A204.1 (cell line): Measurements from ENCODE around the gene BDH2.
A peak's percentile ranks its signal among the peaks of the same experiment; 100 is the strongest.

Source experiments
- FAIRE-seq: peaks from 2 replicates; lab custom pipeline; 2012; peaks lifted over from hg19 to GRCh38; lab: Jason Lieb, UNC

BDH2 gene

DNA sequence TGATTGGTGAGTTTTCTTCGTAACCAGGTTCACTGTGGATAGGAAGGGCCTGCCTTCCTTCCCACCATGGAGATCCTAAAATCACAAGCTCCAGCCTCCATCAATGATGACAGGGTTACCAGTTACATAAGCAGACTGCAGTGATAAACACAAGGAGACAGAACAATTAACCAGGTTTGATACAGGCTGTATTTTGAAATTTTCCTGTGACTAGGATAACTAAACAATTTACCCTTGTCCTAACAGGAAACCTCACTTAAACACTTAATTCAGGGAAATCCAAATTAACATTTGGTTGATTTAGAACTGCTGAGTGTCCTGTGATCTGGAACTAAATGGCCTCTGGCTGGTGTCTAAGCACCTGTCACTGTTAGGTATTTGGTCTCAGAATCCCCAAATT lies 20.0 kb downstream of the BDH2 start:
- FAIRE-seq, result no peak

- FAIRE-seq, result no peak
Observed at GRCh38 chr4:103076747-103077347, 22.8 kb downstream of the BDH2 start, which contains the start of gene SLC9B2. TSS of gene SLC9B2 (minus strand) at chr4:103076761. CDS start at chr4:103067550, 9,211 bp downstream.

DNA sequence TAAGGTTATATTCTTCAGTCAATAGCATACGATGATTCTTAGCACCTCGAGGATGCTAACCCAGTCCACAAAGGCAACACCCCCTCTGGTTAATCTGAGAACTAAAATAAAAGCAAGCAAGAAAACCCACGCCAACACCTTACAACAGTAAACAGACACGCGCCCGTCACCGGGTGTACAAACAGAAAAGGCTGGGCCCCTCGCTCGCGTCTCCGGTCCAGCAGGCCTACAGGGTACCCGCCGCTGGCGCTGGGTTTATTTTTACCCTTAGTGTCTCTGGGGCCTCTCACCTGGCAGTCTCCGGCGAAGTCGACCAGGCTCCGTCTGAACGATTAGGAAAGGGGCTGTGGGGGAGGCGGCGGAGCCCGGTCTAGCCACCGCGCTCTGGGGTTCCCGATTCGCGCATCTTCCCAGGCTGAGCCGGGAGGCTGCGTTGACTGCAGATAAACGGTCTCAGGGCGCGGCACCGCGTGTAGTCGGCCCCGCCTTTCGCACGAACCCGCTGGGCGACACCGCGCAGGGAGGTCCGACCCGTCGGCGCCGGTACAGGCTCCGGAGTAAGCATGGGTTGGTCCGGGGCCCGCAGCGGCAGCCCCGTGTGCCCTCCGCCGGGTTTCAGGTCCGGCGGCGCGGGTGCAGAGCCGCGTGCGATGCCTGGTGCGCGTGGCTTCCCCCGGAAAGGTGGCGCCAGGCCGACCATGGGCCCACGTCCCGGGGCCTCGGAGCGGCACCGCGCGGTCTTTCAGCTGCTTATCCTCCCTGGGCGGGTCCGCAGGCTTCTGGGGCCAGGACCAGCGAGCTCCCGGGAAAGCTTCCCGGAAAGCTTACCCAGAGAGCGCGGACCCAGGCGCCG lies 23.5 kb downstream of the BDH2 start:
- FAIRE-seq, result no peak

DNA sequence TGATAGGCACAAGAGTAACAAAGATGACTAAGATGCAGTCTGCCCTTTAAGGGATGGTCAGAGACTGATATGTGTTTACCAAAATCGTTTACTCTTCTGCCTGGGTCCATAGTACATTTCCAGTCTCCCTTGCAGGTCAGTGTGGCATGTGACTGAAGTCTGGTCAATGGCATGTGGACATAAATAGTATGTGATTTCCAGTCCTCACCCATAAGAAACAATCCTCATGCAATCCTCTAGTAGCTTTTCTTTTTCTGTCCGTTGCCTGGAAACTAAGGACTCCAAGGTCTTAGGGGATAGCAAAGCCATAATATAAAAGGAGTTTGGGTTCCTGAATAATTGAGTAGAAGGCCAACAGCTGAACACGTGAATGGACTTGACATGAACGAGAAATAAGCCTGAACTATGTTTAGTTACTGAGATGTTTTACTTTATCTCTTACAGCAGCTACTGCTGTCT lies 24.2 kb downstream of the BDH2 start:
- no peak for FAIRE-seq

- FAIRE-seq, result no peak
Observed at GRCh38 chr4:103074744-103075434, 24.7 kb downstream of the BDH2 start.

DNA sequence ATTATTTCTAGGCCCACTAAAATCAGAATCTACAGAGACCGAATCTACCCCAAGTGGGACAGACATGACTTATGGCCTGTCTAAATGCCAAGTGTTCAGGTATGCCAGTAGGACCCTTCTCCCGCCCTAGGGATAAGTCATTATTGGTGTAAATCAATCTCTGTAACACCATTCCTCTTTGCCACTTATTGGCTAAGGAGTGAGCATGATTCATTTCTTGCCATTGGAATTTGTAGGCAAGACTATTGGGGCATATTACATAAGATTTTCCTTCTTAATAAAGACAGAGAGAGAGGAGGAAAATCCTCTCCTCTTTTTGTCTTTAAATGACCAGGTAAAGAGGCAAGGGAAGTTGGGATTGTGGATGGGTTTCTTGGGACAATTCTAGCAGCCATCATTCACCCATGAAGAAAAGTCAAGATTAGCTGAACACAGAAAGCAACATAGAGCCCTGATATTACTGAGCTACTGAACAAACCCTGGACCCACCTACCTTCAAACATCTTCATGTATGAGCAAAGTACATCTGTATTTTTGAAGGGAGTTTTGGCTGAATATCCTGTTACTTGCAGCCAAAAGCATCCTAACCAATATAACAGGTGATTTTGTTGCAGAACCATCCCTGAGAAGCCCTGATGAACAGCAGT lies 25.7 kb downstream of the BDH2 start:
- FAIRE-seq, result no peak

DNA sequence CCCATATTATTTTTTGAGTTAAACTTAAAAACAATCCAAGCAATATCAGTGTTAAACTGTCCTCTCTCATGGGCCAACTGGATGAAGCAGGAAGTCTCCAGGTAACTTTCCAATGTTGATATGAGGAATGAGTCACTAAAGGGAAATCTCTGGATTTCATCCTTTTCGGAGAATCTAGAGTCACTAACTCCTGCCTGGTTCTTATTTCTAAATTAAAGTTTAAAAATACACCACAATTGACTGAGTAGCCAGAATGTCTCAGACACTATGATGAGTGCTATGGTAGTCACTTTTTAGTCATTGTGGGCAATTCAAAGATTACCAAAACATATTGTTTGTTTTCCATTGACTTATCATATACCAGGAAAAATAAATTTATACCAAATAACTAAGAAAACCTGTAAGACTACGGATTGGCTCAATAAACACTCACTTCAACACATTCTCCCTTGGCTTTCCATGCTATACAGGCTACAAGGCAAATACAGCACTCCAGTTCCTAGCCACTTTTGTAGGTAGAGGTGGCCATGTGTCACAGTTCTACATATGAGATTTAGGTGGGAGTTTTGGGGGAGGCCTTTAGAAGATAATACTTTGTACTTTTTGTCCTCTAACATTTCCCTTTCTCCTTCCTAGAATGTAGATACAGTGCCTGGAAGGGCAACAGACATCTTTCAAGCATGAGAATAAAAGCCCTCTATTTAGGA lies 31.6 kb downstream of the BDH2 start:
- no peak for FAIRE-seq

DNA sequence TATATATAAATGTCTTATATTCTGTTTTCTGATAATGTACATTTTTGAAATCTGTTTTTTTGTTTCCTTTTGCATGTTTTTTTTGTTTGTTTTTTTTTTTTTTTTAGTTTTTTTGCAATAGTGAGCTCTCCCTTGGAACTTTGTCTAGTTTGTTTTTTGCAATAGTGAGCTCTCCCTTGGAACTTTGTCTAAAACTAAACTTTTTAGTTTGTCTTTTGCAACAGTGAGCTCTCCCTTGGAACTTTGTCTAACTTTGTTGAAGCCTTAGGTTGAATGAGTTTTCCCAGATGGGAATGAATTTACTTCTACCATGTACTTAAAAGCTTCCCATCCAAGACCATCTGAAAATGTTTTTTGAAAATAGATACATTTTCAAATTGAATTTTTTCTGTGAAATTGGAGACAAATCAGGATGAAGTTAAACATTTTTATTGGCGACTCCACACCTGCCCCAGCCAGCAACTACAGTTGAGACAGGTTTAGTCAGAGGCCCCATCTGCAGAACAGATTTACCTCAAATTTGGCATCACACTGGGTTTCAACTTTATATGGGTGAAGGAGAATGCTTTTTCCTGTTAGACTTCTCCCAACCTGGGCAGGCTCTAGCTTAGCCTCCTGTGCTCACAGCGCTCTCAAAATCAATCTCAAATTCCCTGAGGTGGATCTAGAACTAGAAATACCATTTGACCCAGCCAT lies 39.0 kb downstream of the BDH2 start:
- FAIRE-seq, result peak; percentile 79

DNA sequence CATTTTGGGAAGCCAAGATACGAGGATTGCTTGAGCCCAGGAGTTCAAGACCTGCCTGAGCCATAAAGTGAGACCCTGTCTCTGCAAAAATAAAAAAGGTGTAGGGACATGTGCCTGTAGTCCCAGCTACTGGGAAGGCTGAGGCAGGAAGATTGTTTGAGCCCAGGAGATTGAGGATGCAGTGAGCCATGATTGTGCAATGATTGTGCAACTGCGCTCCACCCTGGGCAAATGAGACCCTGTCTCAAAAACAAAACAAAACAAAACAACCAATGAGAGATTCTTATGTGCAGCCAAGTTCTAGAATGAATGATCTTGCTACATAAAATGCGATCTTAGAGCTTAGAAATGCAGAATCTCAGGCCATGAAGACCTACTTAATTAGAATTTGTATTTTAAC lies 45.6 kb downstream of the BDH2 start:
- FAIRE-seq, result no peak

- no peak for FAIRE-seq
Observed at GRCh38 chr4:103052779-103053178, 46.9 kb downstream of the BDH2 start.

- no peak for FAIRE-seq
Observed at GRCh38 chr4:103052145-103052544, 47.5 kb downstream of the BDH2 start.

GRCh38 chr4:103050736-103051436 lies 48.7 kb downstream of the BDH2 start:
- FAIRE-seq, result no peak

- FAIRE-seq, result peak; percentile 59
Observed at GRCh38 chr4:103046416-103047290, 53.0 kb downstream of the BDH2 start.

DNA sequence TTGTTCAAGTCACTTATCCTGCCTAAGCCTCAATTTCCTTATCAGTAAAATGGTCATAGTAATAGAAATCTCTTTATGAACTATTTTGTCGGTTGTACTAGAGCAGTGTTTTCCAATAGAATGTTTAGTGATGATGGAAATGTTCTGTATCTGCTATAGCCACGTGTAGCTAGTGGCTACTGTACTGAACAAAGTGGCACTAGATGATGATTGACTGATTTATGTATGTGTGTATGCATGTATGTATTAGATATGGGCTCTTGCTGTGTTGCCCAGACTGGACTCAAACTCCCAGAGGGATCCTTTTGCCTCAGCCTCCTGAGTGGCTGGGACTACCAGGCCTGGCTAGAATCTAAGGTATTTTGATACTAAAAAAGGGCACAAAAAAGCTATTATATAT lies 55.5 kb downstream of the BDH2 start:
- no peak for FAIRE-seq

DNA sequence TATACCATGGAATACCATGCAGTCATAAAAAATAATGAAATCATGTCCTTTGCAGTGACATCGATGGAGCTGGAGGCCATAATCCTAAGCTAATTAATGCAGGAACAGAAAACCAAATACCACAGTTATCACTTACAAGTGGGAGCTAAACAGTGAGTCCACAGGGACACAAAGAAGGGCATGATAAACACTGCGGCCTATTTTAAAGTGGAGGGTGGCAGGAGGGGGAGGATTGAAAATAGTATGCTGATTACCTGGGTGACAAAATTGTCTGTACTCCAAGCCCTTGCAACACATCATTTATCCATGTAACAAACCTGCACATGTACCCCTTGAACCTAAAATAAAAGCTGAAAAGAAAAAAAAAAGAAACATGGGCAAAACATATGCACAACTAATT lies 63.5 kb downstream of the BDH2 start:
- no peak for FAIRE-seq

GRCh38 chr4:103032574-103032973 lies 67.1 kb downstream of the BDH2 start:
- no peak for FAIRE-seq

DNA sequence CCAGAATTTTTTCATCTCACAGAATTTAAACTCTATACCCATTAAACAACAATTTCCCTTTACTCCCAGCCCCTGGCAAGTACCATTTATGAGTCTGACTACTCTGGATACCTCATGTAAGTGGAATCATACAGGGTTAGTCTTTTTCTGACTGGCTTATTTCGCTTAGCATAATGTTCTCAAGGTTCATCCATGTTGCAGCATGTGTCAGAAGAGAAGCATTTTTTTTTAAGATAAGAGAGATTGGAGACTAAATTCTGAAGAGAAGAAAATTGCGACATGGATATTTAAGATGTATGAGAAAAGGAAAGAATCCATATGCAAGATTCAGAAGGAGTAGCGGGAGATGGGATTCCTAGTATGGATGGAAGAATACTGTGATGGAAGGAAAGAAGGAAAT lies 68.8 kb downstream of the BDH2 start:
- no peak for FAIRE-seq

DNA sequence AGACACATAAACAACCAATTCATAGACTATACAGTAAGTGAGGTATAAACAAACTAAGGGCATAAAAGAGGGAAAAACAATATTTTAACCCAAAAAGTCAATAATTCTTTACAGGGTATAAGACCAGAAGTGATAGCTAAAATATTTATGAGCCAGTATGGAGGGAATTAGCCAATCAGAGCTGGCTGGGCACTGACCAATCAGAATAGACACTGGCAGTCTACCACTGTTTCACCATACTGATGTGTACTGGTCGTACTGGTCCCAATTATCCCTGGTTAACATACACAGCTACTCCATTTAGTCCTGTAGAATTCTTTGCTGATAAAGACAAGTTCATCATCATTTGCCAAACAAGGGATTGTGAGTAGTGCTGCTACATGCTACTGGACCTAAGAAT lies 70.3 kb downstream of the BDH2 start:
- FAIRE-seq, result no peak
